ENCODE results near the gene ZNF280D. TPM values are rescaled to one million over a fixed set of nuclear protein-coding genes. Genes with fewer than 3 reads are reported as not detected.

Gene ZNF280D
- total RNA-seq, 1 experiment from 2014 or later = 26.8 TPM

- Histone ChIP-seq H3K27ac (no peak overlapping the region), H3K9me3 (ENCODE audit: insufficient read depth, low read depth) (peaks cover 4% of the 10 kb centered on the region; the same call in 1 of the 2 replicates), H4K20me1 (ENCODE audit: insufficient read depth) (no peaks in the 10 kb centered on the region), H3K36me3 (ENCODE audit: low read depth) (0 out of 2 replicates have a peak, but pooled peaks cover 3% of the 10 kb centered on the region), H3K9me2 (ENCODE audit: insufficient read depth) (no peaks in the 10 kb centered on the region), H3K79me2 (ENCODE audit: low read depth) (peaks cover 40% of the 10 kb centered on the region), H3F3A (ENCODE audit: insufficient read depth, low read depth) (no peaks in the 10 kb centered on the region; the same call in 1 of the 2 replicates), H3K4me1 (replicated peaks; ENCODE audit: insufficient read depth) (peaks cover 10% of the 10 kb centered on the region; the same call in 1 of the 2 replicates), H3K4me2 (no peak overlapping the region), H3K4me3 (no peak overlapping the region), H3K27me3 (ENCODE audit: insufficient read depth, low read depth) (no peaks in the 10 kb centered on the region), H2AFZ (no peak overlapping the region)
- intact Hi-C loops (cut with micrococcal nuclease; ENCODE audit: unreplicated experiment) = no loop called here
- BruUV-seq (replicated peaks) = no TSS peak
- CTCF ChIA-PET = no interaction called here
- POLR2A ChIA-PET (ENCODE audit: unreplicated experiment) = interaction anchor here (0.6 kb wide), 1 partner anchor 993 kb away, joined by 3 read pairs; no protein-coding TSS in a partner anchor
- TF ChIP-seq EZH2 (IDR thresholded peaks at IDR 0.05; ENCODE audit: low read depth) (no peak), CTCF (conservative IDR thresholded peaks at IDR 0.05) (no peak)
- DNase-seq = no peak
Measured at GRCh38 chr15:56729561-56729960, 3.7 kb downstream of the ZNF280D start.

DNA sequence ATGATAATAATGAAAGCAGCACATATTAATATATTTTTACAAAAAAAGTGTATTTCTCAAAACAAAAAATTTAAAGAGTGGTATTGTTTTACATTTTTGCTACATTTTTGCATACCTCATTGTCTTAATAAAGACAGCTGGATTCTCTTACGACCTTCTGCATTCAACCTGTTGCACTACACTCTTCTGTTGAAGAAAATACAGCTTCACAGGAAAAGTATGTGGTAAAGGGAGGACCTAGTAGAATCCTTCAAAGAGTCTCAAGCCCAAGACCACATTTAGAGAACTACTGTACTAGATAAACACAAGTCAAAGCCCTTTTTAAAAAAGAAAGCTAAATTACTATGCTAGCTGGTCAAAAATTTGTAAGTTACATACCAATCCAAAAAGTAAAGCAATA is 7.9 kb downstream of the ZNF280D start:
- no TSS peak for BruUV-seq (replicated peaks)
- H2AFZ ChIP-seq = no peak overlapping the region
- TF ChIP-seq CTCF (conservative IDR thresholded peaks at IDR 0.05) (no peak), EZH2 (IDR thresholded peaks at IDR 0.05; ENCODE audit: low read depth) (no peak)
- H3K9me2 ChIP-seq (ENCODE audit: insufficient read depth) = no peaks in the 10 kb centered on the region
- no peaks in the 10 kb centered on the region for H3K27me3 ChIP-seq (ENCODE audit: insufficient read depth, low read depth)
- H4K20me1 ChIP-seq (ENCODE audit: insufficient read depth) = no peaks in the 10 kb centered on the region
- no peaks in the 10 kb centered on the region for H3F3A ChIP-seq (ENCODE audit: insufficient read depth, low read depth)
- peaks cover 18% of the 10 kb centered on the region for H3K79me2 ChIP-seq (ENCODE audit: low read depth)
- ChIA-PET POLR2A (ENCODE audit: unreplicated experiment) (interaction anchor here (0.6 kb wide), 1 partner anchor 56 kb away, joined by 3 read pairs; no protein-coding TSS in a partner anchor), CTCF (interaction anchor here (0.6 kb wide), 1 partner anchor 32 kb away, joined by 7 read pairs; no protein-coding TSS in a partner anchor)
- H3K9me3 ChIP-seq (ENCODE audit: insufficient read depth, low read depth) = no peaks in the 10 kb centered on the region
- H3K4me2 ChIP-seq = no peak overlapping the region
- intact Hi-C loops (cut with micrococcal nuclease; ENCODE audit: unreplicated experiment) = no loop called here
- H3K36me3 ChIP-seq (ENCODE audit: low read depth) = 0 out of 2 replicates have a peak, but pooled peaks cover 3% of the 10 kb centered on the region
- H3K4me1 ChIP-seq (replicated peaks; ENCODE audit: insufficient read depth) = no peaks in the 10 kb centered on the region
- H3K4me3 ChIP-seq = no peak overlapping the region
- DNase-seq = no peak
- H3K27ac ChIP-seq = no peak overlapping the region

DNA sequence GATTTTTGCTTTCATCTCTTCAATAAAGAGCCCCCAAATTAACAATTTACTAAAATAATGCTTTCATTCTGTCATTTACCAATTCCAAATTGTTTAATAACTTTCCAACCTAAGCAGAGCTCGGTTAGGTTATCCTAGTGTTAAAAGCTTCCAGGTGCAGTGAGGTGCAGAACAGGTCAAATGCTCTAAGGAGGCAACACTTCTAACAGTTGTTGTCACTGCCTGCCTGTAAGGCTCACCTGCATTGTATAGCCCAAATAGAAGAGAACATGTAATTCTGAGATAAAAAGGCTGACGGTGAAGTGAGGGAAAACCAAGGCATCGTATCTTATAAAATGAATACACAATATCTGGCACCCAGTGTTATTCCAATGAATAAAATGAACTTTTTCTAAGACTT is 9.1 kb downstream of the ZNF280D start:
- H3K4me1 ChIP-seq (replicated peaks; ENCODE audit: insufficient read depth) = no peaks in the 10 kb centered on the region
- H2AFZ ChIP-seq = no peak overlapping the region
- no TSS peak for BruUV-seq (replicated peaks)
- DNase-seq = no peak
- H3K27ac ChIP-seq = no peak overlapping the region
- H3K4me2 ChIP-seq = no peak overlapping the region
- ChIA-PET CTCF (no interaction called here), POLR2A (ENCODE audit: unreplicated experiment) (no interaction called here)
- no peaks in the 10 kb centered on the region for H4K20me1 ChIP-seq (ENCODE audit: insufficient read depth)
- H3K9me2 ChIP-seq (ENCODE audit: insufficient read depth) = no peaks in the 10 kb centered on the region
- intact Hi-C loops (cut with micrococcal nuclease; ENCODE audit: unreplicated experiment) = no loop called here
- H3K79me2 ChIP-seq (ENCODE audit: low read depth) = peaks cover 20% of the 10 kb centered on the region
- no peaks in the 10 kb centered on the region for H3F3A ChIP-seq (ENCODE audit: insufficient read depth, low read depth)
- H3K36me3 ChIP-seq (ENCODE audit: low read depth) = 0 out of 2 replicates have a peak, but pooled peaks cover under 1% of the 10 kb centered on the region
- H3K4me3 ChIP-seq = no peak overlapping the region
- H3K9me3 ChIP-seq (ENCODE audit: insufficient read depth, low read depth) = no peaks in the 10 kb centered on the region
- no peaks in the 10 kb centered on the region for H3K27me3 ChIP-seq (ENCODE audit: insufficient read depth, low read depth)
- TF ChIP-seq EZH2 (IDR thresholded peaks at IDR 0.05; ENCODE audit: low read depth) = no peak
- TF ChIP-seq CTCF (conservative IDR thresholded peaks at IDR 0.05) = no peak
